ENCODE measurements around the gene KCNAB3.
"Not testable (repeated sequence)": the region's sequence is repeated elsewhere in the genome, so short reads cannot be mapped to it uniquely, and the experiment has no call there.

Gene KCNAB3

GRCh38 chr17:7929158-7930023 is at the start of gene KCNAB3:
Gene KCNAB3 (minus strand): TSS chr17:7929856. CDS start chr17:7929435, 421 bp downstream.
- DNase-seq, result peak; percentile 66

- peak; percentile 20 for DNase-seq
Measured at GRCh38 chr17:7977805-7978204, 48.1 kb upstream of the KCNAB3 start.

DNA sequence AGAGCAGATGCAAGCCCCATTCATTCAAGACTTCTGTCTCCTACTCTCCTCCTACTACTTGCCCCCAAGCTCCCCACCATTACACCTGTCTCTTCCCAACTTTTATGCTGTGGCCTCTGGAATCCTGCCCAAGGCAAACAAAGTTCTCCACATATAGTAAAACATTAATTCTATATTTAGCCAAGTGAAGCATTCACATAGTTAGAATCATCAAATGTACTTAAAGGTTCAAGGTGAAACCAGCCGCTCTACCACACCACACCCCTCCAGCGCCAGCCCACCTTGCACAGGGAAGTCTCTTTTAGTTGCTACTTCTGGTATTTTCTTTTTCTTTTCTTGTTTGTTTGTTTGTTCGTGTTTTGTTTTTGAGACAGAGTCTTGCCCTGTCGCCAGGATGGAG is 47.4 kb upstream of the KCNAB3 start:
- DNase-seq, result no peak

GRCh38 chr17:7974638-7975131 is 45.0 kb upstream of the KCNAB3 start:
- DNase-seq, result no peak

DNA sequence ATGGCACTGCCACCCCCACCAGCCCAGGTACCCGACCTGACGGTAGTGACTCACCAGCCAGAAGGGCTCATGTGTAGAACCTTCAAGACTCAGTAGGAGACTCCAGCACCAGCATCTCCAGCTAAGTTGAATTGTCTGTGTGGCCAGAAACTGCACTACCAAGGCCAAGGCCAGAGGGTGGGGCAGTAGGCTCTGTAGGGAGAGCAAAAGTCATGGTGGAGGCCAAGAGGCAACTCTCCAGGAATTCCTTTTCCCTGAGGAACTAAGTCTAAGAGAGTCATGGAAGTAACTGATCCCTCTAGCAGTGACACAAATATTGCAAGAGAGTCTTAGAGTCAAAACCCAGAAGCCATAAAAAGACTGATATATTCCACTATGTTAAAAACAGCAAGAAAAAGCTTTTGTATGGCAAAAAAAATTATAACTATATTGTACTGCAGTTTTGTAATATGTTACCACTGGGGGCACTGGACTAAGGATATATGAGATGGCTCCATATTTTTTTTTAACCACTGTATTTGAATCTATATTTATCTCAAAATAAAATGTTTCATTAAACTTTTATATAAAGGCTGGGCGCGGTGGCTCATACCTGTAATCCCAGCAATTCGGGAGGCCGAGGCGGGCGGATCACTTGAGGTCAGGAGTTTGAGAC is 42.6 kb upstream of the KCNAB3 start:
- DNase-seq, result no peak

- no peak for DNase-seq
Measured at GRCh38 chr17:7971651-7972050, 42.0 kb upstream of the KCNAB3 start.

DNA sequence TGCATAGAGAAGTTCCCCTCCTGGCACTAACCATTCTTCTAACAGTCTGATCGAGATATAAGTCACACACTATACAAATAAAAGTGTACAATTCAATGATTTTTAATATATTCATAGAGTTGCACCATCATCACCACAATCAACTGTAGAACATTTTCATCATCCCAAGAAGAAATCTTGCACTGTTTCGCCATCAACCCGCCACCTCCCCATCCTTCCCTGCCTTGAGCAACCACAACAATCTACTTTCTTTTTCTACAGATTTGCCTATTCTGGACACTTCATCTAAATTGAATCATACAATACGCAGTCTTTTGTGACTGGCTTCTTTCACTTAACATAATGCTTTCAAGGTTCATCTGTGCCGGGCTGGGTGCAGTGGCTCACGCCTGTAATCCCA is 39.8 kb upstream of the KCNAB3 start:
- no peak for DNase-seq

DNA sequence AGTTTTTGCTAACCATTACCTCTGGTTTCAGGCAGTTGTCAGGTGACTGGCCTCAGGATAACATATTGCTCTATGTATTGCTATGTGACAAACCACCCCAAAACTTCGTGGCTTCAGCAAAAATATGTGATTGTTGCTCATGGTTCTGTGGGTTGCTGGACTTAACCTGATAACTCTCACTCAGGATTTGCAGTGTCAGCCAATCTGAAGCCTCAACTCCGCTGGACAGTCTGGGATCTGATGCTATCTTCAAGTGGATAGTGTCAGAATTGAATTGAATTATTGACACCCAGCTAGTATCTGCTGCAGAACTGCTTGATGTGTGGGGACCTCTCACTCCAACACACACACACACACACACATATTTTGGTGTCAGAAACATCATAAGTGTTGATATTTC is 38.1 kb upstream of the KCNAB3 start:
- no peak for DNase-seq

GRCh38 chr17:7961421-7961820 is 31.8 kb upstream of the KCNAB3 start:
- DNase-seq, result no peak

DNA sequence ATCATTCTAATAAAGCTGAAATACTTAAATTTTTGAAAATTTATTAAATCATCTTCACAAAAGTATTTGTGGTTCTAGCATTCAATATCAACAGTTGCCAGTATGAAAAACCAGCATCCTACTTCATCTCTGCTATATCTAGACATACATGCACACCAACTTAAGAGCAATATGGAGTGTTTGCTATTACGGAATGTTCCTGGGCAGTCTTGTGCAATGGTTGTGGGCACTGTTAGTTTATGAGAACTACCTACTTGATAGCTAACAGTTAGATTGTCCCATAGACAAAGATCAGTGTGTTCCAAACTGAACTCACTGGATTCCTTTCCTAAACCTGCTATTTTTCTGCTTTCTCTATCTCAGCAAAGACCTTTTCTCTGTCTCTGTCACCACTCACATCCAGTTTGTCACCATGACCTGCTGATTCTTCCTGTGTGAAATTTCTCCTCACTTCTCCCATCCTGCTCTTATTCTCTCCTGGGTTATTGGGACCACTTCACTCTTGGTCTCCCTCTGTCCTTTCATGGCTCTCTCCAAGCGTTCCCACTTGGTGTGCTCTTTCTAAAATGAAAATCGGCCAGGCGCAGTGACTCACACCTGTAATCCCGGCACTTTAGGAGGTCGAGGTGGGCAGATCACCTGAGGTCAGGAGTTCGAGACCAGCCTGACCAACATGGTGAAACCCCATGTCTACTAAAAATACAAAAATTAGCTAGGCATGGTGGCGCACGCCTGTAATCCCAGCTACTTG is 30.0 kb upstream of the KCNAB3 start:
- no peak for DNase-seq

DNA sequence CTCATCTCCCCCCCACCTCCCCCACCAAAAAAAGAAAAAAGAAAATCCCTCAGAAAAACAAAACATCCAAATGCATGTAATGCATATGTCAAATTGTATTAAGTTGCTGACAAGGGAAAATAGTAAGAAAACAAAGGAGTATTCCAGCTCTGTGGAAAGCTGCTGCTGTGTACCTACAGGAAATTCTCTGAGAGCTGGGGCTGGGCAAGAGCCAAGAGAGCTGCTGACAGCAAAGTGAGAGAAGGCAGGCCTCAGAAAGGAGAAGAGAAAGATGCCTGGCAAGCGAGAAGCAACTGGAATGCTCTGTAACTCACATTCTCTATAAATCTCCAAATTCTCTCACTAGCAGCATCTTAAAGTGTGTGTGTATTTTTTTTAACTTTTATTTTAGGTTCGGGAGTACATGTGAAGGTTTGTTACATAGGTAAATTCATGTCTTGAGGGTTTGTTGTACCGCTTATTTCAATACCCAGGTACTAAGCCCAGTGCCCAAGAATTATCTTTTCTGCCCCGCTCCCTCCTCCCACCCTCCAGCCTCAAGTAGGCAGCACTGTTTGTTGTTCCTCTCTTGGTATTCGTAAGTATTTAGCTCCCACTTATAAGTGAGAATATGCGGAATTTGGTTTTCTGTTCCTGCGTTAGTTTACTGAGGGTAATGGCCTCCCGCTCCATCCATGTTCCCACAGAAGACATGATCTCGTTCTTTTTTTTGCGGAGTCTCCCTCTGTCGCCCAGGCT is 26.7 kb upstream of the KCNAB3 start:
- no peak for DNase-seq

DNA sequence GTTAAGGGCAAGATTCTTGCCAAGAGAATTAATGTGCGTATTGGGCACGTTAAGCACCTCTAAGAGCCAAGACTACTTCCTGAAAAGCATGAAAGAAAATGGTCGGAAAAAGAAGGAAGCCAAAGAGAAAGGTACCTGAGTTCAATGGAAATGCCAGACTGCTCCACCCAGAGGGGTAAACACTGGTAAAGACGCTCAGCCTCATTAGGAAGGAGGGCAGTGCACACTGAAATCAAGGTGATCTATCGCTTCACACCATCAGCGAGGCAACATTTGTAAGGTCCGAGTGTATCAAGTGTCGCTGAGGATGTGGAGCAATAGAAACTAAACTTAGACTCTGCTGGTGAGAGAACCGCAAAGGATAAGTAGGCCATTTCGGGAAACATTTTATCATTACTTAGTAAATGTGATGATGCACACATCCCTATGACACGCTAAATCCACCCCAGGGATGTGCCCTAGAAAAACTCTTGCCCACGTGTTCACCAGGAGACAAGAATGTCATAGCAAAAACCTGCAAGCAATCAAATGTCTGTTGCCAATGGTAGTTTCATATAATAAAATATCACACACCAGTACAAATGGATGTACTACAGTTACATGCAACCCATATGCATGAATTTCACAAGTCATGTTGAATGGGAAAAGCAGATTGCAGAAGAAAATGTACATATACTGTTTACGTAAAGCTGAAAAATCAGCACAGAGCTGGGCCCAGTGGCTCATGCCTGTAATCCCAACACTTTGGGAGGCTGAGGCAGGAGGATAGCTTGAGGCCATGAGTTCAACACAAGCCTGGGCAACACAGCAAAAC is 26.0 kb upstream of the KCNAB3 start:
- no peak for DNase-seq

GRCh38 chr17:7953266-7953665 is 23.6 kb upstream of the KCNAB3 start:
- not testable (repeated sequence) for DNase-seq

DNA sequence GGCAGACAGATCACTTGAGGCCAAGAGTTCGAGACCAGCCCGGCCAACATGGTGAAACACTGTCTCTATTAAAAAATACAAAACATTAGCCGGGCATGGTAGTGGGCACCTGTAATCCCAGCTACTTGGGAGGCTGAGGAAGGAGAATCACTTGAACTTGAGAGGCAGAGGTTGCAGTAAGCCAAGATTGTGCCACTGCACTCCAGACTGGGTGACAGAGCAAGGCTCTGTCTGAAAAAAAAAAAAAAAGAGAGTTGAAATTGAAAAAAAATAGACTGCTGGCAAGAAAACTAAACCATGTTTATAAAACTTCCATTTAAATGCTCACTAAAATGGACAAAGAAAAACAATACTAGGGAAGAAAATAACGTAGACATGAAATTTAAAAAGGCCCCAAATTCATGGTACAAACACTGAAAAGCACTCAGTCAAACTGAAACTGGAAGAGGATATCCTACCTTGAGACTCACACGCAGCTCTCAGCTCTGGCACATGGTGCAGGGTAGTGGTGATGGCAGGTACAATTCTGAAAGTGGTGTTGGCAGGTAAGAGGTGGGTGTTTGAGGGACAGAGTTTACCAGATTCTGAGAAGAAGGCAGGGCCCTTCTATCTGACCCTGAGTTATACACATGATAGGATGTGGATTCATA is 21.6 kb upstream of the KCNAB3 start:
- DNase-seq, result peak; percentile 87

DNA sequence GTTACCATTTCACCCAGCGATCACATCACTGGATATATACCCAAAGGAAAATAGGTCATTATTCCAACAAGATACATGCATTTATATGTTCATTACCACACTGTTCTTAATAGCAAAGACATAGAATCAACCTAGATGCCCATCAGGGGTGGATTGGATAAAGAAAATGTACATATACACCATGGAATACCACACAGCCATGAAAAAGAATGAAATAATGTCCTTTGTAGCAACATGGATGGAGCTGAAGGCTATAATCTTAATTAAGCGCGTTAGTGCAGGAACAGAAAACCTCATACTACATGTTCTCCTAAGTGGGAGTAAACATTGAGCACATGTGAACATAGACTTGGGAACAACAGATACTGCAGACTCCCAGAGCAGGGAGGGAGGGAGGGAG is 20.9 kb upstream of the KCNAB3 start:
- no peak for DNase-seq

- no peak for DNase-seq
Measured at GRCh38 chr17:7947651-7948050, 18.0 kb upstream of the KCNAB3 start.

- DNase-seq, result no peak
Measured at GRCh38 chr17:7946441-7946840, 16.8 kb upstream of the KCNAB3 start.

DNA sequence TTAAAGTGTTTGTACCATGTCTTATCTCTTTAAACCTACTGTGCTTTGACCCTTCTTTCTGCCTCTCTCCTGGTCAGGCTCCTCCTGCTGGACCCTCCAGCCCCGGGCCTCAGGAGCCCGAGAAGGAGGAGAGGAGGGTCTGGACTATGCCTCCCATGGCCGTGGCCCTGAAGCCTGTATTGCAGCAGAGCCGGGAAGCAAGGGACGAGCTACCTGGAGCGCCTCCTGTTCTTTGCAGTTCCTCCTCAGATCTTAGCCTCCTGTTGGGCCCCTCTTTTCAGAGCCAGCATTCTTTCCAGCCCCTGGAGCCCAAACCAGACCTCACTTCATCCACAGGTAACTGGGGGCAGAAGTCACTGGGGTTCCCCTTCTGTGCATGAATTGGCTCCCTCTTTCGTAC is 16.0 kb upstream of the KCNAB3 start:
- no peak for DNase-seq

- no peak for DNase-seq
Measured at GRCh38 chr17:7944326-7944725, 14.7 kb upstream of the KCNAB3 start.

DNA sequence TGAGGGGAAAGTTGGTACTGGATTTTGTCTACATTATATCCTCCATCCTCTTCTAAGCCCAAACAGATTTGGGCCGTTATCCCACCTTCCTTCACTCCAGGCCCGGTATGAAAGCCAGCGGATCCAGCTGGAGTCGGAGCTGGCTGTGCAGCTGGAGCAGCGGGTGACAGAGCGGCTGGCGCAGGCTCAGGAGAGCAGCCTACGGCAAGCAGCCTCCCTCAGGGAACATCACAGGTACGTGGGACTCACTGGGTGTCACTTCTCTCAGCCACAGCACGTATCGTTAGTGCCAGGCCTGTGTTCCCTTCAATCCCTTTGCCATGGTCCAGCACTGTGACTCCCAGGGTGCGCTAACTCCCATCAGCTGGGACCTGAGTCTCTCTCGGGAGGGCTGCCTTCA is 13.6 kb upstream of the KCNAB3 start:
- no peak for DNase-seq

- no peak for DNase-seq
Measured at GRCh38 chr17:7940743-7941142, 11.1 kb upstream of the KCNAB3 start.
